GM18867 (cell line): ENCODE results near the gene MROH7.

Experiments used
- ATAC-seq: cut with Tn5 transposase; IDR thresholded peaks from one replicate; pipeline ENCODE4 v1.9.1; 2021; ENCODE audit warnings: mild to moderate bottlenecking, moderate library complexity; ENCODE audit not compliant: unreplicated experiment

MROH7 gene

DNA sequence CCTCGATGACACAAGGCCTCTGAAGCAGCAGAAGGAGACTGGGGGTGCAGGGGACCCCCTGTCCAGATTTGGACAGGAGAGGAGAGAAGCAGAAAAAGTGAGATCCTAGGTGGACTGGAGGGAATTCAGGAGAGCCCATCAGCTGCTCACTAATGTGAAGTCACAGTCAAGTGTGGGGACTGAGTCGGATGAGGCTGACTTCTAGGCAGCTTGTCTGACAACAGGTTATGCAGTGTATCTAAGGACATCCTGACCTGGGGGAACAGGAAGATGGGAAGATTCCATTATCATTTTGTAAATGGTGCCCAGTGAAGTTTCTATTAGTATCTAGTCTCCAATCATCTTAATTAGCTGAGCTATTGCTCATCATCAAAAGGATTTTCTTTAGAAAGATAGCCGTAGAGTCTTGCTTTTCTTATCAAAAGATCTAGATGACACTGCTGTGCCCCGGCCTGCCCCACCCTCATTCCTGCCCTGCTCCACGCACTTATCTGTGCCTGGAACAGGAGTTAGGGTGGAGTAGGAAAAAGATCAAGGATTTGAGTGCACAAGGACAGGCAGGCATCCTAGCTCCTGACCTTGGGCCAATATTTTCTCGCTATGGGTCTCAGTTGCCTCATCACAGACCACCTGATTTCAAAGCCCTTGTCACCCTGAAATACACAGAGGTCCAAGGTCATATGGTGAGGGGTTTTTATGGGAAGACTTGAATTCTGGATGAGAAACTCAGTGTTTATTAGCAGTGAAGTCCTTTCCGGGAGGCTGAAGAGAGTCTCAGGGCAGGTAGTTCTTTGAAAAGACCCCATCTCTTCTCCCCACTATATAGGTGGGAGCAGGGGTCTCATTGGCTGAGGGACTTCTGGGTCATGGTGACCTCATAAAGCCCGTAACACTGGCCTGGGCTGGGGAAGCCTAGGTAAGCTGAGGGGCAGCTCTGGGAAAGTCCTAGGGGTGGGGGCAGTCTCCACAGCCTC, at the start of gene MROH7:
Gene MROH7, plus strand, starts transcription at position 924 of the 974 bp plus-strand sequence. CDS start 11,141 bp downstream, outside the sequence.
- no peak for ATAC-seq

GRCh38 chr1:54593571-54594160, 47.9 kb upstream of the MROH7 start:
- ATAC-seq, result no peak

GRCh38 chr1:54594463-54594862, 47.1 kb upstream of the MROH7 start:
- no peak for ATAC-seq

DNA sequence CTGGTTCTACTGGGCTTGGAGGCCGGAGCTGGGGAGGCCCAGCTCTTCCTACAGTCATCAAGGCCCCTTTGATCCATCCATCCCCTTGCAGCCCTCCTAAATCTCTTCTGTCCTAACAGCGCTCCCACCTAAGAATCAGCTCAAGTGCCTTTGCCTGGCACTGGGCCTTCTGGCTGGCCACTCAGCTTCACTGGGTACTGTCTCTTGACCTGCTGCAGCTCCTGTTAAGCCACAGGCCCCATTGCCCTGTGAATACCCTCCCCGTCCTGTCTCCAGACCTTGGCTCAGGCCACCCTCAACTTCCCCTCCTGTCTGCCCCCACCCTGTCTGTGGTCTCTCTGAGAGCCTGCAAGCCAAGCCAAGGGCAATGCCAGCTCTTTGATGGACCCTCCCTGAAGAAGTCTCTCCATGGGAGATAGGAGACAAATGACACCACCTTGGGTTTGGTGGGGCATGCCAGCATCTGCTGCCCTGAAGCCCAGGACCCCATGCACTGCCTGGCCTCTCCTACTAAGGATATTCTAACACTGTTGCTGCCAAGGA, 45.6 kb upstream of the MROH7 start:
- ATAC-seq, result no peak

DNA sequence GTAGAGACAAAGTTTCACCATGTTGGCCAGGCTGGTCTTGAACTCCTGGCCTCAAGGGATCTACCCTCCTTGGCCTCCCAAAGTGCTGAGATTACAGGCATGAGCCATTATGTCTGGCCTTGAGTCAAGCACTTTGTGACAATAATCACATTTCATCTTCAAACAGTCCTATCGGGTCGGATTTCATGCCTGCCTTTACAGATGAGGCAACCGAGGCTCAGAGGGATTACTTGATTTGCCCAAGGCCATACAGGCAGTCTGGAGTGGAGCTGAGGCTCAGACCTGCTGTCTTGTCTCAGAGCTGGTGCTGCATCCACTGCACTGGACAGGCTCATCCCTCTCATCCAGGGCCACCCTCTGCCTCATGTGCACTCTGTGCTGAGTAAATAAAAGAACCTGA, 44.8 kb upstream of the MROH7 start:
- ATAC-seq, result no peak

- no peak for ATAC-seq
Observed at GRCh38 chr1:54597455-54598030, 44.0 kb upstream of the MROH7 start.

- no peak for ATAC-seq
Observed at GRCh38 chr1:54599211-54599823, 42.3 kb upstream of the MROH7 start.

DNA sequence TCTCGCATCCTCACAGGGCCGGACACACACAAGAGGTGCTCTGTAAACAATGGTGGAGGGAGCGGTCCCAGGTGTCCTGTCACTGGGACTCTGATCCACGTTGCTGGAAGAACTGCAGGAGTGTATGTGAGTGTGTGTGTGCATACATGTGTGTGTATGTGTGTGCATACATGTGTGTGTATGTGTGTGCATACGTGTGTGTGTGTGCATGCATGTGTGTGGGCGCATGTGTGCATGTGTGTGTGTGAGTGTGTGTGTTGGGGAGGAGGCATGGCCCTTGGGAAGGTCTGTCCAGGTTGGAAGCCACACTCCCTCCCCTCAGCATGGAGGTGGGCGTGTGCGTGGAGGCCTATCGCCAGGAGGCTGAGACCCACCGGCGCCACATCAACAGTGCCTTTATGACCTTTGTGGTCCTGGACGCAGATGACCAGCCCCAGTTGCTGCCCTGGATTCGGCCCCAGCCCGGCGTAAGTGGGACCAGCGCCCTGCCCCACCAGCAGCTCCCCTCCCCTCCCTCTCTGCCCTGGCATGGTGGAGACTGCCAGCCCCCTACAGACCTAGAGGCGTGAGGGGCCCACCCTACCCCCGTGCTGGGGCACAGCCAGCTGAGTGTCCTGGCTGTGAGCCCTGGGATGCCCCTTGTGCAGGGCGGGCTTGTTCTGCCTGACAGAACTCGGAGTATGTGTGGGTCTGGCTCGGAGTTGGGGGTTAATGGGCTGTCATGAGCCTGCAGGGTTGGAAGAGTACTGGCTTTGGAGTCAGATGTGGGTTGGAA, 40.5 kb upstream of the MROH7 start:
- ATAC-seq, result no peak

DNA sequence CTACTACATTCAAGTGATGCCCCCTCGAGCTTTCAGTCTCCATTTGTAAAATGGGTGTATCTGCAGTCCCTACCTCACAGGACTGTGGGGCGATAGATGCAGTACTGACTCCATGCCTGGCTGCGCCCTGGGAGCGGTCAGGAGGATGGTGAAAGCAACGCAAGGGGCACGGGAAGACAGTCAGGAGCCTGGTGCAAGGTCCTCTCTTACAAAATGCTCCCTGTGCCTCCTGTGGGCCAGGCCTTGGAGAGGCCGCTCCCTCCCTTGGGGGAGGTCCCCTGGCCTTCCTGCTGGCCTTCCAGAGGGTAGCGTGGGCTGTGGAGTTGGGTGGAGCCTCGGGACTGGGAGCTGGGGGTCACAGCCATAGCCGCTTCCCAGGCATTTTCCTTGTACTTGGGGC, 39.9 kb upstream of the MROH7 start:
- ATAC-seq, result no peak

GRCh38 chr1:54602554-54602953, 39.0 kb upstream of the MROH7 start:
- ATAC-seq, result no peak

DNA sequence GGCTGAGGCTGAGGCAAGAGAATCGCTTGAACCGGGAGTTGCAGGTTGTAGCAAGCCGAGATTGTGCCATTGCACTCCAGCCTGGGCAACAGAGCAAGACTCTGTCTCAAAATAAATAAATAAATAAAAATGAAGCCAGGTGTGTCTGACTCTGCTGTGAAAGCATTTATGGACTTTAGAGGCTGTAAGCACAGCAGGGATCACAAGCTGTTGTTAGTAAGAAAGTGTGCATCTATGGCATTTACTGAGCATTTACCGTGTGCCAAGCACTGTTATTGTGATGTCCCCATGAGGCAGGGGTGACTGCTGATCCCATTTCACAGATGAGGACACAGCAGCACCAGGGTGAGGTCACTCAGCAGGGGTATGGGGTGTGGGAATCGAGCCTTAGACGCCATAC, 38.3 kb upstream of the MROH7 start:
- ATAC-seq, result no peak

- ATAC-seq, result no peak
Observed at GRCh38 chr1:54604051-54604450, 37.5 kb upstream of the MROH7 start.

DNA sequence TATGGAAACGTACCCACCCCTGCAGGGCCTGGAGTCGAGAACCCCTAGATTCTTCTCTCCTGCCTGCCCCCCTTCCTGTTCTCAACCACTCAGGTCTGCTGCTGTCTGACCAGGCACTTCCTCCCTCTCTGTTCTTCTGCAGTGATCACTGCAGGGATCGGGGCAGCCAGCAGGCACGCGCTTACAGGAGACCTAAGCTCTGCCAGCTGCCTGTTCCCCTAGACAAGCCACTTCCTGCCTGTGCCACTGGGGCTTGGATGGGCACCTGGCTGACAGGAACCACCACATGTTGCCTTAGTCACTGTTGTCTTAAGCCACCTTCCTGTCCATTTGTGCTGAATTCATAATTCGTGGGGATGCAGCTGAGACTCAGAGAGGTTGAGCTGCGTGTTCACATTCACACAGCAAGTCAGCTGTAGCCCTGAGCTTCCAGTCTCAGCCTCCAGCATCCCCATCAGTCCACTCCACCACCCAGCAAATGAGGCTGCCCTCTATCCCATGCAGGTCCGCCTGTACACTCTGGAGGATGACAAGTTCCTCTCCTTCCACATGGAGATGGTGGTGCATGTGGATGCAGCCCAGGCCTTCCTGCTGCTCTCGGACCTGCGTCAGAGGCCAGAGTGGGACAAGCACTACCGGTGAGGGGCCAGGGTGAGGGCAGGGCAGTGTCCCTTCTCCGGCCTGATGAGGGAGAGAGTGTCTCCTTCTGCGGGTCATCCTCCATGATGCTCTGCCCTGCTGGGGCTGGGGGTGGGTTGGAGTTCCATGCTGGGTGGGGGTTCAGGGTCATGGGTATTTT, 36.8 kb upstream of the MROH7 start:
- ATAC-seq, result no peak

GRCh38 chr1:54606096-54606989, 35.2 kb upstream of the MROH7 start:
- no peak for ATAC-seq

- ATAC-seq, result no peak
Observed at GRCh38 chr1:54606990-54607325, 34.6 kb upstream of the MROH7 start.

- no peak for ATAC-seq
Observed at GRCh38 chr1:54607821-54608565, 33.6 kb upstream of the MROH7 start.

- ATAC-seq, result no peak
Observed at GRCh38 chr1:54608566-54609230, 32.9 kb upstream of the MROH7 start.
